Ovary (tissue), 9 donors: ENCODE results near the gene SINHCAF. TPM values are rescaled to one million over a fixed set of nuclear protein-coding genes. Genes with fewer than 3 reads are reported as not detected.
"Not testable (repeated sequence)": the region's sequence is repeated elsewhere in the genome, so short reads cannot be mapped to it uniquely, and the experiment has no call there.

ENCODE experiments used
- DNase-seq, 5 donors: peaks; one replicate each; pipeline ENCODE4 v3.0.0-alpha.2; 2019 to 2020
- H3K27ac ChIP-seq, 2 donors: fragments of 200-600 bp; one replicate each; pipeline versions ENCODE4 v1.5.1 to v1.8.0; 2019 to 2022
- H3K27me3 ChIP-seq: fragments of 200-600 bp; one replicate; pipeline ENCODE4 v1.8.0; 2022
- H3K36me3 ChIP-seq: fragments of 200-600 bp; sonication (generic); one replicate; pipeline ENCODE4 v1.5.1; 2019
- H3K4me1 ChIP-seq: one replicate; pipeline ENCODE4 v1.8.1; 2013; ENCODE audit warnings: mild to moderate bottlenecking, moderate library complexity; ENCODE audit not compliant: insufficient read depth
- H3K4me3 ChIP-seq: fragments of 200-600 bp; sonication (generic); one replicate; pipeline ENCODE4 v1.5.1; 2017
- H3K9me3 ChIP-seq, 2 donors: fragments of 200-600 bp in 1 of 2; sonication (generic) in 1 of 2; one replicate each; pipeline versions ENCODE4 v1.5.1 to v1.8.1; 2013 to 2019; ENCODE audit warnings: mild to moderate bottlenecking in 1 of 2, moderate library complexity in 1 of 2
- CTCF ChIP-seq, 3 donors: fragments of 450-650 bp in 2 of 3; fragments of 200-600 bp in 1 of 3; IDR thresholded peaks; one replicate each; pipeline versions ENCODE4 v1.5.1 to v1.8.0; 2016 to 2022; ENCODE audit warnings: antibody characterized with exemption in 3 of 3, mild to moderate bottlenecking in 1 of 3
- EP300 ChIP-seq: sonication (generic); formaldehyde crosslinking; IDR thresholded peaks from one replicate; pipeline ENCODE4 v1.6.1; 2017; ENCODE audit warnings: antibody characterized with exemption
- POLR2A ChIP-seq: fragments of 450-650 bp; IDR thresholded peaks from one replicate; pipeline ENCODE4 v1.6.1; 2017; ENCODE audit warnings: antibody characterized with exemption, mild to moderate bottlenecking, moderate library complexity
- WGBS, 3 donors: extraction: QIAGEN DNeasy Blood & Tissue Kit in 1 of 3; methylation state at CpG; one replicate each; pipeline versions ENCODE4 v1.1.5 to v1.1.7; 2013 to 2017; 5-methylcytosine and 5-hydroxymethylcytosine counted together
- intact Hi-C, 4 donors: fragments of 100-400 bp; cut with DNase I; formaldehyde crosslinking; loops; one replicate each; pipeline versions ENCODE4 v1.11.0 to v1.15.1; 2022 to 2023
- polyA plus RNA-seq, 2 donors: library from polyadenylated mRNA; stranded (reverse); fragments of 200-250 nt in 1 of 2; fragments of 350-450 nt in 1 of 2; fragmentation: Illumina TruSeq in 1 of 2; extraction: RNeasy Lipid Tissue Mini Kit (QIAGEN cat#74804) in 1 of 2; gene quantifications; one replicate each; pipeline ENCODE4 v1.2.3, GENCODE V29; 2013 to 2014
- total RNA-seq, 7 donors: library from RNA; depleted of rRNA in 2 of 7; stranded (reverse); fragments of >200 nt in 2 of 7; fragmentation: NEBNext Ultra II Directional in 3 of 7; extraction: Animal tissue kit (Norgen Biotek cat#: 25700) in 3 of 7; gene quantifications; one replicate each; pipeline versions ENCODE4 v1.1.0 to v1.2.4, GENCODE V29; 2016 to 2023
- donor health status: DM: no; HTN: no; CAD: no; lungs with moderate emphysema.
- donor health status: DM: no; HTN: no; CAD: no.
- donor health status: Bipolar disorder and iron deficiency.
- donor health status: DM: yes; HTN: yes; CAD: no.
- donor health status: DM: no; HTN: no; CAD: no.
- donor health status: DM: yes; HTN: yes; CAD: no.

The SINHCAF gene
- total and polyA plus RNA-seq, 9 donors = 40.7 to 86.0 (median 59.0) TPM

- Histone ChIP-seq H3K9me3 (no peaks in the 10 kb centered on the region), H3K4me1 (peaks cover under 1% of the 10 kb centered on the region), H3K36me3 (no peaks in the 10 kb centered on the region), H3K27ac (no peak overlapping the region), H3K27me3 (no peaks in the 10 kb centered on the region), H3K4me3 (no peak overlapping the region)
- intact Hi-C loops = loop anchor here in 1 of 4 donors (10.0 kb wide), 1 partner anchor 421 kb away; no protein-coding TSS in a partner anchor
- DNase-seq = no peak
- WGBS, 3 donors = 95 to 98% (median 98%) methylated on average over 2 of the region's 2 CpGs
- no peak for TF ChIP-seq EP300
- no peak for TF ChIP-seq POLR2A
- TF ChIP-seq CTCF (IDR thresholded peaks at IDR 0.05) = no peak
Observed at GRCh38 chr12:31275491-31275890, 50.5 kb downstream of the SINHCAF start.

GRCh38 chr12:31274520-31275300 lies 51.2 kb downstream of the SINHCAF start:
- H3K27ac ChIP-seq = no peak overlapping the region
- 83 to 92% (median 91%) methylated on average over 2 of the region's 2 CpGs for WGBS, 3 donors
- intact Hi-C loops = loop anchor here in 1 of 4 donors (10.0 kb wide), 1 partner anchor 420 kb away; no protein-coding TSS in a partner anchor
- peaks cover 1% of the 10 kb centered on the region for H3K4me1 ChIP-seq
- no peaks in the 10 kb centered on the region for H3K27me3 ChIP-seq
- no peak overlapping the region for H3K4me3 ChIP-seq
- no peaks in the 10 kb centered on the region for H3K9me3 ChIP-seq
- DNase-seq = no peak
- no peak for TF ChIP-seq CTCF (IDR thresholded peaks at IDR 0.05)
- TF ChIP-seq POLR2A = no peak
- no peaks in the 10 kb centered on the region for H3K36me3 ChIP-seq

- H3K9me3 ChIP-seq, H3K4me1 ChIP-seq, H3K36me3 ChIP-seq, H3K27me3 ChIP-seq, H3K4me3 ChIP-seq, DNase-seq, H3K27ac ChIP-seq: not testable (repeated sequence)
- 94 to 96% (median 95%) methylated on average over 6 of the region's 6 CpGs for WGBS, 3 donors
- intact Hi-C loops = loop anchor here in 1 of 4 donors (10.0 kb wide), 1 partner anchor 419 kb away; no protein-coding TSS in a partner anchor
Observed at GRCh38 chr12:31273794-31274193, 52.2 kb downstream of the SINHCAF start.

GRCh38 chr12:31272607-31273225 lies 53.2 kb downstream of the SINHCAF start:
- no peak overlapping the region for H3K27ac ChIP-seq
- no peaks in the 10 kb centered on the region for H3K27me3 ChIP-seq
- no peak overlapping the region for H3K4me3 ChIP-seq
- no peak for DNase-seq
- TF ChIP-seq POLR2A (no peak), EP300 (no peak), CTCF (IDR thresholded peaks at IDR 0.05) (no peak)
- intact Hi-C loops = loop anchor here in 1 of 4 donors (10.0 kb wide), 1 partner anchor 418 kb away; no protein-coding TSS in a partner anchor
- 86 to 93% (median 89%) methylated on average over 4 of the region's 4 CpGs for WGBS, 3 donors
- H3K4me1 ChIP-seq = peaks cover 1% of the 10 kb centered on the region
- H3K36me3 ChIP-seq = no peaks in the 10 kb centered on the region
- no peaks in the 10 kb centered on the region for H3K9me3 ChIP-seq

- no peak overlapping the region for H3K4me3 ChIP-seq
- TF ChIP-seq POLR2A = no peak
- no peak for TF ChIP-seq EP300
- no peak for TF ChIP-seq CTCF (IDR thresholded peaks at IDR 0.05)
- H3K36me3 ChIP-seq = no peaks in the 10 kb centered on the region
- H3K27ac ChIP-seq = no peak overlapping the region
- intact Hi-C loops = no loop called here
- H3K4me1 ChIP-seq = peaks cover 1% of the 10 kb centered on the region
- DNase-seq = no peak
- no peaks in the 10 kb centered on the region for H3K27me3 ChIP-seq
- H3K9me3 ChIP-seq = no peaks in the 10 kb centered on the region
- whole genome bisulfite sequencing, 3 donors = 80 to 88% (median 84%) methylated on average over 2 of the region's 2 CpGs
Observed at GRCh38 chr12:31267966-31268365, 58.0 kb downstream of the SINHCAF start.
